HepG2 (cell line): ENCODE results near the gene GPR25. TPM values are rescaled to one million over a fixed set of nuclear protein-coding genes. Genes with fewer than 3 reads are reported as not detected.

Experiments used
- CEBPZ ChIP-seq: IDR thresholded peaks from 2 replicates; pipeline ENCODE4 v1.6.1; 2012; ENCODE audit warnings: low read length, improper control_type of control experiment
- NFAT5 ChIP-seq: sonication (generic); formaldehyde crosslinking; IDR thresholded peaks from 2 replicates; pipeline ENCODE4 v1.4.0; 2020; ENCODE audit warnings: missing genetic modification reagents
- SATB2 ChIP-seq: sonication (generic); formaldehyde crosslinking; IDR thresholded peaks from 2 replicates; pipeline ENCODE4 v1.5.0; 2020; ENCODE audit warnings: missing genetic modification reagents
- SIN3B ChIP-seq: fragments of 150-350 bp; IDR thresholded peaks from 2 replicates; pipeline ENCODE4 v1.6.1; 2014; ENCODE audit warnings: low read length
- USF2 ChIP-seq, 2 experiments: sonication (generic) in 1 of 2; formaldehyde crosslinking in 1 of 2; IDR thresholded peaks; 2 replicates each; pipeline versions ENCODE4 v1.5.1 to v1.6.1; 2011 to 2020; ENCODE audit warnings: borderline replicate concordance in 1 of 2, low read depth in 1 of 2, low read length in 1 of 2, mild to moderate bottlenecking in 1 of 2, missing genetic modification reagents in 1 of 2, moderate library complexity in 1 of 2
- ZMYM4 ChIP-seq: sonication (generic); formaldehyde crosslinking; IDR thresholded peaks from 2 replicates; pipeline ENCODE4 v1.8.1; 2023; ENCODE audit warnings: mild to moderate bottlenecking, missing genetic modification reagents
- polyA plus RNA-seq, 8 experiments: library from polyadenylated mRNA; depleted of rRNA in 3 of 8; stranded (reverse) in 7 of 8; unstranded in 1 of 8; fragments of >200 nt; fragmentation: Illumina TruSeq in 4 of 8; extraction: Trizol in 4 of 8; gene quantifications; 2 replicates each; pipeline versions ENCODE4 v1.2.1 to v1.2.3, GENCODE V29; 2011 to 2016; ENCODE audit warnings: low read depth in 4 of 8, missing spikeins in 1 of 8, mixed read lengths in 1 of 8; ENCODE audit not compliant: insufficient read depth in 1 of 8
- total RNA-seq, 5 experiments: library from RNA; depleted of rRNA; stranded (reverse); fragments of >200 nt; fragmentation: Illumina TruSeq; extraction: Trizol; gene quantifications; 2 replicates each; pipeline ENCODE4 v1.2.3, GENCODE V29; 2016; ENCODE audit warnings: low read depth in 1 of 5

GPR25 gene
- total and polyA plus RNA-seq, 2 of the 13 experiments (the other 11 are each of a cell fraction or from before 2014, with no cell fraction given), result not detected

- TF ChIP-seq CEBPZ, result no peak
- no peak for TF ChIP-seq SIN3B
- no peak for TF ChIP-seq SATB2 (CRISPR knock-in tag)
- no peak for TF ChIP-seq USF2 (IDR thresholded peaks at IDR 0.05; ENCODE audit: low read depth, low read length)
- TF ChIP-seq USF2 (CRISPR knock-in tag; IDR thresholded peaks at IDR 0.05; ENCODE audit: borderline replicate concordance), result no peak
- no peak for TF ChIP-seq NFAT5 (CRISPR knock-in tag)
- no peak for TF ChIP-seq ZMYM4 (CRISPR knock-in tag)
Measured at GRCh38 chr1:200901350-200901749, 28.6 kb downstream of the GPR25 start (continued).
